ENCODE data around the gene LGALSL.
A peak's percentile ranks its signal among the peaks of the same experiment; 100 is the strongest.

LGALSL gene

GRCh38 chr2:64422466-64422865, 31.5 kb upstream of the LGALSL start:
- POLR2A ChIA-PET (ENCODE audit: low non-redundant PET) = no interaction called here
- CTCF ChIA-PET = no interaction called here
- DNase-seq (ENCODE audit: low spot score) = no peak

GRCh38 chr2:64423303-64423702, 30.7 kb upstream of the LGALSL start:
- CTCF ChIA-PET = no interaction called here
- DNase-seq (ENCODE audit: low spot score) = no peak
- POLR2A ChIA-PET (ENCODE audit: low non-redundant PET) = interaction anchor here (0.7 kb wide), 1 partner anchor 84 kb away, joined by 3 read pairs; no protein-coding TSS in a partner anchor
- H3K27ac ChIP-seq = no peak overlapping the region
- no peak for TF ChIP-seq CTCF (conservative IDR thresholded peaks at IDR 0.05; ENCODE audit: low read depth)

More at GRCh38 chr2:64422466-64422865, 31.5 kb upstream of the LGALSL start:
- H3K27ac ChIP-seq = no peak overlapping the region
- TF ChIP-seq CTCF (conservative IDR thresholded peaks at IDR 0.05; ENCODE audit: low read depth) = no peak

GRCh38 chr2:64424416-64424987, 29.5 kb upstream of the LGALSL start:
- H3K27ac ChIP-seq = no peak overlapping the region
- ChIA-PET CTCF (no interaction called here), POLR2A (ENCODE audit: low non-redundant PET) (no interaction called here)
- no peak for TF ChIP-seq CTCF (conservative IDR thresholded peaks at IDR 0.05; ENCODE audit: low read depth)
- no peak for DNase-seq (ENCODE audit: low spot score)

GRCh38 chr2:64426183-64426952, 27.6 kb upstream of the LGALSL start:
- CTCF ChIA-PET = interaction anchor here (0.7 kb wide), 1 partner anchor 78 kb away, joined by 3 read pairs; no protein-coding TSS in a partner anchor
- DNase-seq (ENCODE audit: low spot score) = peak; percentile 17
- POLR2A ChIA-PET (ENCODE audit: low non-redundant PET) = no interaction called here
- no peak for TF ChIP-seq CTCF (conservative IDR thresholded peaks at IDR 0.05; ENCODE audit: low read depth)
- H3K27ac ChIP-seq = no peak overlapping the region

- DNase-seq (ENCODE audit: low spot score) = no peak
- POLR2A ChIA-PET (ENCODE audit: low non-redundant PET) = no interaction called here
- H3K27ac ChIP-seq = no peak overlapping the region
- TF ChIP-seq CTCF (conservative IDR thresholded peaks at IDR 0.05; ENCODE audit: low read depth) = no peak
- CTCF ChIA-PET = interaction anchor here (0.7 kb wide), 1 partner anchor 313 kb away, joined by 4 read pairs; no protein-coding TSS in a partner anchor
Observed at GRCh38 chr2:64434039-64434657, 19.8 kb upstream of the LGALSL start.

GRCh38 chr2:64437883-64438282, 16.1 kb upstream of the LGALSL start:
- TF ChIP-seq CTCF (conservative IDR thresholded peaks at IDR 0.05; ENCODE audit: low read depth) = no peak
- POLR2A ChIA-PET (ENCODE audit: low non-redundant PET) = no interaction called here
- DNase-seq (ENCODE audit: low spot score) = no peak
- H3K27ac ChIP-seq = no peak overlapping the region
- CTCF ChIA-PET = no interaction called here

All from RWPE1 (cell line).